Left lung (tissue), 10 donors: ENCODE results near the gene OSBPL5. TPM values are rescaled to one million over a fixed set of nuclear protein-coding genes. Genes with fewer than 3 reads are reported as not detected.

ENCODE experiments used
- ATAC-seq: fragments of 200-7000 bp; cut with Tn5 transposase; one replicate; pipeline ENCODE4 v1.9.1; 2020; ENCODE audit warnings: moderate library complexity
- DNase-seq, 4 donors: peaks; one replicate each; pipeline ENCODE4 v3.0.0-alpha.2; 2013 to 2020
- H3K27ac ChIP-seq, 2 donors: fragments of 200-600 bp; sonication (generic) in 1 of 2; one replicate each; pipeline versions ENCODE4 v1.5.0 to v1.8.0; 2020 to 2021
- H3K27me3 ChIP-seq, 2 donors: fragments of 200-600 bp; sonication (generic) in 1 of 2; one replicate each; pipeline versions ENCODE4 v1.5.0 to v1.8.0; 2020 to 2021
- H3K36me3 ChIP-seq, 2 donors: fragments of 200-600 bp; sonication (generic) in 1 of 2; one replicate each; pipeline versions ENCODE4 v1.5.0 to v1.8.0; 2020 to 2021
- H3K4me1 ChIP-seq, 2 donors: fragments of 200-600 bp; one replicate each; pipeline ENCODE4 v1.8.0; 2021
- H3K4me3 ChIP-seq, 2 donors: fragments of 200-600 bp; sonication (generic) in 1 of 2; one replicate each; pipeline versions ENCODE4 v1.5.0 to v1.8.0; 2020 to 2021; ENCODE audit warnings: mild to moderate bottlenecking in 1 of 2
- H3K9me3 ChIP-seq, 2 donors: fragments of 200-600 bp; sonication (generic) in 1 of 2; one replicate each; pipeline versions ENCODE4 v1.5.0 to v1.8.0; 2020 to 2021
- CTCF ChIP-seq, 2 donors: fragments of 200-600 bp; sonication (generic) in 1 of 2; IDR thresholded peaks; one replicate each; pipeline versions ENCODE4 v1.5.0 to v1.8.0; 2021; ENCODE audit warnings: antibody characterized with exemption in 2 of 2
- intact Hi-C, 2 donors: fragments of 100-400 bp; cut with DNase I; formaldehyde crosslinking; loops; one replicate each; pipeline versions ENCODE4 v1.11.2 to v1.14.2; 2022
- polyA plus RNA-seq, 6 donors: library from polyadenylated mRNA; unstranded; fragments of 120-200 nt; gene quantifications; one replicate each; pipeline ENCODE4 v1.2.1, GENCODE V29; 2013; ENCODE audit not compliant: insufficient read length in 6 of 6
- total RNA-seq, 2 donors: library from RNA; stranded (reverse); fragmentation: NEBNext Ultra II Directional; extraction: Animal tissue kit (Norgen Biotek cat#: 25700); gene quantifications; one replicate each; pipeline ENCODE4 v1.2.1, GENCODE V29; 2021
- donor health status: DM: no; HTN: yes; CAD: no.
- donor health status: DM: no; HTN: no; CAD: no.

The OSBPL5 gene
- total and polyA plus RNA-seq, 8 donors: 19.5 to 39.6 (median 30.4) TPM

- intact Hi-C loops: no loop called here
- Histone ChIP-seq H3K27ac (no peak overlapping the region), H3K4me3 (no peak overlapping the region), H3K9me3 (peaks cover 0 to 15% of the 10 kb centered on the region in 2 donors), H3K4me1 (peaks cover 5 to 10% of the 10 kb centered on the region in 2 donors), H3K27me3 (peaks cover 0 to 17% of the 10 kb centered on the region in 2 donors), H3K36me3 (no peaks in the 10 kb centered on the region)
- no peak for TF ChIP-seq CTCF (IDR thresholded peaks at IDR 0.05)
- ATAC-seq (no peak), DNase-seq (no peak)
Measured at GRCh38 chr11:3174387-3174786, 9.3 kb upstream of the OSBPL5 start.

- Histone ChIP-seq H3K4me3 (no peak overlapping the region), H3K27ac (no peak overlapping the region)
Measured at GRCh38 chr11:3173795-3174194, 8.7 kb upstream of the OSBPL5 start.

GRCh38 chr11:3171931-3172560 lies 6.9 kb upstream of the OSBPL5 start:
- Histone ChIP-seq H3K4me3 (no peak overlapping the region), H3K27me3 (peaks cover 0 to 25% of the 10 kb centered on the region in 2 donors), H3K36me3 (no peaks in the 10 kb centered on the region), H3K27ac (no peak overlapping the region), H3K4me1 (peaks cover 9 to 16% of the 10 kb centered on the region in 2 donors), H3K9me3 (peaks cover 0 to 13% of the 10 kb centered on the region in 2 donors)
- DNase-seq (peak in 2 of 4 donors; percentile 26 to 39), ATAC-seq (no peak)
- intact Hi-C loops: no loop called here
- no peak for TF ChIP-seq CTCF (IDR thresholded peaks at IDR 0.05)

More at GRCh38 chr11:3173795-3174194, 8.7 kb upstream of the OSBPL5 start:
- Histone ChIP-seq H3K4me1 (peaks cover 9 to 16% of the 10 kb centered on the region in 2 donors), H3K27me3 (peaks cover 0 to 23% of the 10 kb centered on the region in 2 donors), H3K9me3 (peaks cover 0 to 15% of the 10 kb centered on the region in 2 donors), H3K36me3 (no peaks in the 10 kb centered on the region)
- no peak for TF ChIP-seq CTCF (IDR thresholded peaks at IDR 0.05)
- intact Hi-C loops: no loop called here
- DNase-seq: no peak
- ATAC-seq: no peak

- TF ChIP-seq CTCF (IDR thresholded peaks at IDR 0.05): no peak
- no peak overlapping the region for H3K27ac ChIP-seq
- no peaks in the 10 kb centered on the region for H3K36me3 ChIP-seq
- DNase-seq (peak in 1 of 4 donors; percentile 63), ATAC-seq (no peak)
- no peak overlapping the region for H3K4me3 ChIP-seq
- intact Hi-C loops: no loop called here
- H3K9me3 ChIP-seq: peaks cover 0 to 3% of the 10 kb centered on the region in 2 donors
- peaks cover 0 to 25% of the 10 kb centered on the region in 2 donors for H3K27me3 ChIP-seq
- H3K4me1 ChIP-seq: peaks cover 9 to 26% of the 10 kb centered on the region in 2 donors
Measured at GRCh38 chr11:3170756-3171650, 5.9 kb upstream of the OSBPL5 start.
